Mucosa of rectum (tissue), 2 donors: ENCODE results near the gene PRIMPOL.

Experiments
- H3K27ac ChIP-seq, 2 donors: one replicate each; pipeline ENCODE4 v1.7.0; 2013; ENCODE audit warnings: inconsistent platforms in 2 of 2, low read depth in 2 of 2, low read length in 2 of 2
- H3K27me3 ChIP-seq, 2 donors: one replicate each; pipeline ENCODE4 v1.7.0; 2013; ENCODE audit warnings: low read length in 2 of 2; ENCODE audit not compliant: control insufficient read depth in 2 of 2, insufficient read depth in 2 of 2
- H3K36me3 ChIP-seq, 2 donors: one replicate each; pipeline ENCODE4 v1.7.0; 2013; ENCODE audit warnings: low read length in 2 of 2; ENCODE audit not compliant: control insufficient read depth in 2 of 2, insufficient read depth in 2 of 2
- H3K4me1 ChIP-seq, 2 donors: one replicate each; pipeline ENCODE4 v1.7.0; 2013; ENCODE audit warnings: low read length in 2 of 2, mild to moderate bottlenecking in 1 of 2; ENCODE audit not compliant: control insufficient read depth in 2 of 2, insufficient read depth in 2 of 2
- H3K4me3 ChIP-seq, 2 donors: one replicate each; pipeline ENCODE4 v1.7.0; 2013; ENCODE audit warnings: low read length in 2 of 2
- H3K9ac ChIP-seq, 2 donors: one replicate each; pipeline ENCODE4 v1.7.0; 2013; ENCODE audit warnings: low read length in 2 of 2, low read depth in 1 of 2, mild to moderate bottlenecking in 1 of 2
- H3K9me3 ChIP-seq, 2 donors: one replicate each; pipeline ENCODE4 v1.7.0; 2013; ENCODE audit warnings: low read length in 2 of 2; ENCODE audit not compliant: control insufficient read depth in 2 of 2
- donor health status: healthy.
- donor health status: Normal muscosa, but diverticular disease.

PRIMPOL gene

DNA sequence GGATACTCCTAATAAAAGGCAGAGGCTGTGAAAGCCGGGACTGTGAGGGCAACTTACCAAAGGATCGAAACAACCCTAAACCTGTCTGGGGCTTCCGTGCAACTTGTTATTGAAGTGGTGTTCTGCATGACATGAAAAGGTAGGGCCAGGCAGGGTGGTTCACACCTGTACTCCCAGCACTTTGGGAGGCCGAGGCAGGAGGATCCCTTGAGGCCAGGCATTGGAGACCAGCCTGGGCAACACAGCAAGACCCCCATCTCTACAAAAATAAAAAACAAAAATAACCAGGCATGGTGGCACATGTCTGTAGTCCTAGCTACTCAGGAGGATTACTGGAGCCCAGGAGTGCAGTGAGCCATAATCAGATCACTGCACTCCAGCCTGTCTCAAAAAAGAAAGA is 12.6 kb upstream of the PRIMPOL start:
- no peaks in the 10 kb centered on the region for H3K27me3 ChIP-seq
- H3K4me1 ChIP-seq, result no peaks in the 10 kb centered on the region
- H3K9me3 ChIP-seq, result no peaks in the 10 kb centered on the region
- H3K27ac ChIP-seq, result no peak overlapping the region
- H3K36me3 ChIP-seq, result peaks cover 30 to 48% of the 10 kb centered on the region in 2 donors
- no peak overlapping the region for H3K4me3 ChIP-seq
- H3K9ac ChIP-seq, result no peak overlapping the region

DNA sequence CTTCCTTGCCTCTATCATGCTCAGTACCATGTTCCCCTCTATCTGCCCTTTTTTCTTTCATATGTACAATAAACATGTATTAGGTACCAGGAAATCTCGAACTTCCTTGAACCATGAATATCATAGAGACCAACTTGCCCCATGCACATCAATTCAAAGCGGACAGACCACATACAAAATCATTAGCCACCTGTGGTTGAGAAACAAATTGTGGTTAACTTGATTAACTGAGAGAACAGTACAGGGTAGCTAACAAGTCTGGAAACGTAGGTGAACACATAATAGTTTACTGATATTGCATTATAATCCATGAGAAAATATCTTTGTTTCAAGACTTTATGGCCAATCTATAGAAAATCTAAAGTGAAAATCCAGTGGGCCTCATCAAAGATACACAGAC is 8.5 kb upstream of the PRIMPOL start:
- Histone ChIP-seq H3K27ac (no peak overlapping the region), H3K9me3 (no peaks in the 10 kb centered on the region), H3K4me3 (no peak overlapping the region), H3K4me1 (peaks cover 7 to 12% of the 10 kb centered on the region in 2 donors), H3K9ac (no peak overlapping the region), H3K27me3 (no peaks in the 10 kb centered on the region), H3K36me3 (peaks cover 26 to 28% of the 10 kb centered on the region in 2 donors)

DNA sequence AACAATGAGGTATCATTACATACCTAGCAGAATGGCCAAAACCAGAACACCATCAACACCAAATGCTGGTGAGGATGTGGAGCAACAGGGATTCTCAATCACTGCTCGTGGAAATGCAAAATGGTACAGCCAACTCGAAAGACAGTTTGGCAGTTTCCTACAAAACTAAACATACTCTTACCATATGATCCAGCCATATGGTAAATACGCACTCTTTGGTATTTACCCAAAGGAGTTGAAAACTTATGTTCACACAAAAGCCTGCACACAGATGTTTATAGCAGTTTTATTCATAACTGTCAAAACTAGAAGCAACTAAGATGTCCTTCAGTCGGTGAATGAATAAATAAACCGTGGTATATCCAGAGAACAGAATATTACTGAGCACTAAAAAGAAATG is 8.1 kb upstream of the PRIMPOL start:
- H3K27me3 ChIP-seq, result no peaks in the 10 kb centered on the region
- peaks cover 11 to 12% of the 10 kb centered on the region in 2 donors for H3K4me1 ChIP-seq
- H3K36me3 ChIP-seq, result peaks cover 21 to 25% of the 10 kb centered on the region in 2 donors
- no peak overlapping the region for H3K27ac ChIP-seq
- H3K9ac ChIP-seq, result no peak overlapping the region
- no peak overlapping the region for H3K4me3 ChIP-seq
- no peaks in the 10 kb centered on the region for H3K9me3 ChIP-seq

DNA sequence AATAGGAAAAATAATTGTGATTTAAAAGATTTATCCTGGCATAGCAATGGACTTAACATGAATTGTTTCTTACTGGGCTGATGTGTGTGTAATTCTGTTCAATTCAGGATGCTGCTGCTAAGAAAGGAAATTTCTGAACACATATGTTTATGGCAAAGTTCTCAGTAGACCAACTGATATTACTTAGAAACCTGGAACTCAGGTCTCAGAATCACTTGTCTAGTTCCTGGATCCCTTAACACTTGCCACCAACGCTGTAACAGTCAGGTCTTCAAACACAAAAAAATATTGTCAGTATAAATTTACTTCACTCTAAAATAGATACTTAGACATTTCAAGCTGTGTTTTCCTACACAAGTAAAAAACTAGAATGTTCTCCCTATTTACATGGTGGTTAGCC is 5.8 kb upstream of the PRIMPOL start:
- H3K4me1 ChIP-seq, result peaks cover 22 to 32% of the 10 kb centered on the region in 2 donors

DNA sequence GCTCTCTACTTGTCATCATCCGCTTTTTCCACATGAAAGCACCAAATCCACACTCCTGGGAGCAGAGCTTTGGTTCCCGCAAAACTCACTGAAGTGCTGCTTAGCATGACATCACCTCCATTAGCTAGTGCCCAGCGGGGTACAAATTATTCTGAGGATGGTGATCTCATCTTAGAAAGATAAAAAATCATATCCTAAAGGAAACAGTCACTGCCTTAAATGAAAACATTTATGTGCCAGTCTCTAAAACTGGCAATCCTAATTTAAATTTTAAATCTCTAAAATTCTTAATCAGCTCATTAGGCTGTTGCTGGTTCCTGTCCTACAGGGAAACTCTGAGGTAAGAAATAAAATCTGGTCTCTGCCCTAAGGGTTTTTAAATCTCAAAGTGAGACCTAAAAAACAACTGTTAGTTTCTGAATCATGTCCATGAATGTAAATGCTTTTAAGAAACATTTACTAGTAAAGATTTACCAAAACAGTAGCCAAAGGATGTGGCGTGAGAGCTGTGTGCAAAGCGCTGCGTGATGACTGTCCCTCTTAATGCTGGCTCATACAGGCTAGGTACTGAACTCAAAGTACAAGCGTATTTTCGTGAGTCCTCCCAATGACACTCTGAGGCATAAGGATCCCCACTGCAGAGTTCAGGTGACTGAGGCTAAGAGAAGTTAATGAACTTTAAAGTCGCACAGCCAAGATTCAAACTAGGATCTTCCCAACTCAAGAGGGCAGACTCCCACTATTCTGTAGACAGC is 4.8 kb upstream of the PRIMPOL start:
- Histone ChIP-seq H3K9ac (no peak overlapping the region), H3K36me3 (peaks cover 4 to 9% of the 10 kb centered on the region in 2 donors), H3K9me3 (no peaks in the 10 kb centered on the region), H3K4me1 (peaks cover 22 to 32% of the 10 kb centered on the region in 2 donors), H3K4me3 (no peak overlapping the region), H3K27ac (no peak overlapping the region), H3K27me3 (no peaks in the 10 kb centered on the region)

More for the DNA sequence above, 5.8 kb upstream of the PRIMPOL start:
- H3K36me3 ChIP-seq, result peaks cover 4 to 9% of the 10 kb centered on the region in 2 donors
- H3K27me3 ChIP-seq, result no peaks in the 10 kb centered on the region
- H3K9me3 ChIP-seq, result no peaks in the 10 kb centered on the region
- H3K4me3 ChIP-seq, result no peak overlapping the region
- no peak overlapping the region for H3K27ac ChIP-seq
- no peak overlapping the region for H3K9ac ChIP-seq

DNA sequence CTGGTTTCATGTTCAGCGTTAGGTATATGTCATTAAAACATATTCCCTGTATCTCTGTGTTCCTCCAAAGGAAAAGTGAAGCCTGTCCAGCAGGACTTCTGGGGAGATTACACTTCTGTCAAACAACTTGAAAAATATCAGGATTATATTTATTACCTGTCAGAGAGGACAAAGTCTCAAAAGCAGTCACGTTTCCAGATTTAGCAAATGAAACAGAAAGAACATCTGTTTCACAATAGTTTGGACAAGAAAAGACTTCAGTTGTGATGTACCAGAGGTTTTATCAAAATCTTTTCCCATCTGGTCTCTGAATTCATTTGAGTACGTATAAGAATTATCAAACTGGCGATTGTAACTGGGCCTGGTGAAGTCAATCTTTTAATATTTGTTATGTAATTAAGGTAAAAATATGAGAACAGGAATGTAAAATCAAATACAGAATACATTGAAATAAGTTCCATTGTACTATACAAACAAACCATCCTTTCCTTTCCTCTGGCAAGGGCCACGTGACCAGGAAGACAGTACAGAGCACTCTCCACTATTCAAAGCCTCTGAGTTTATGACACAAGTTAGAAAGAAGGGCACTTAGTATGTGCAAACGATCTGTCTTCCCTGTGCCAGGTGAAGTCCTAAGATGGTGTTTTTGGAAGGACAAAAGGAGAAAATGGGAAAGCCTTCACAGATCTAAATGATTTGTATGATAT is 3.5 kb upstream of the PRIMPOL start:
- H3K27ac ChIP-seq, result peak overlapping the region; percentile 16 to 34
- H3K27me3 ChIP-seq, result no peaks in the 10 kb centered on the region
- H3K36me3 ChIP-seq, result peaks cover 0 to 5% of the 10 kb centered on the region in 2 donors
- no peaks in the 10 kb centered on the region for H3K9me3 ChIP-seq
- peak overlapping the region in 1 of 2 donors; percentile 11 for H3K9ac ChIP-seq
- peaks cover 31 to 38% of the 10 kb centered on the region in 2 donors for H3K4me1 ChIP-seq
- peak overlapping the region in 1 of 2 donors; percentile 95 for H3K4me3 ChIP-seq

DNA sequence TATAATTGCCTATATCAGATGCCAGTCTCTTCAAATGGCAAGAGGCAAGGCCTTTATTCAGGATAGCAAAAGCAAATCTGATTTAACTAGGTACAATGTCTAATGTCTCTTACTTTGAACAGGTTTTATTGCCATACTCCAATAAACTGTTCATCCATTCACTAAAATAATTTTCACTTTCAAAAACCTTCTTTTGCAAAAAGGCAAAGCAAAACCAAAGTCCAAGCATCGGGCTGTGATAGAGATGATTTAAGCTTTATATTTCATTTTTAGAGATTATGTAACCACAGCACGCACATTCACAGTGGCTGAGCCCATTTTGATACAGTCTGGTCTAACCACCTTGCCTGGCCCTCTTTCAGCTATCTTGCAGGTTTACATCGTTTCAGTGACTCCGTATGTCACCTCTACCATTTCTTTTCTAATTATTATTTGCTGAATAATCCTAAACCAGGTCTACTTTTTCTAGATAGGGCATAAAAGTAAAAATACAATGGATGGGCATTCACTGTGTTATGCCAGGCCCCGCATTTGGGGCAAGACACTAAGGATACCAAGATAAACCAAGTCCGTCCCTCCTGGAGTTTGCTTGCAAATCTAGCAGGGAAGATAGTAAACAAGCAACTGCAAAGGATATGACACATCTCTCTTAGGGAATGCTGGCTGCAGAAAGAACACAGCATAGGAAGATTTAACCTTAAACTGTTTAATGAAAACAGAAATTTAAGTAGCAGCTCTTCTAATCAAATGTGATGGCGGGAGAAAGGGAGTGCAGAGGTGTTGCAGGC is 2.1 kb upstream of the PRIMPOL start:
- H3K4me3 ChIP-seq, result peak overlapping the region; percentile 70 to 95
- peaks cover 0 to 5% of the 10 kb centered on the region in 2 donors for H3K36me3 ChIP-seq
- H3K27me3 ChIP-seq, result no peaks in the 10 kb centered on the region
- peak overlapping the region; percentile 96 to 97 for H3K27ac ChIP-seq
- peaks cover 31 to 38% of the 10 kb centered on the region in 2 donors for H3K4me1 ChIP-seq
- H3K9me3 ChIP-seq, result no peaks in the 10 kb centered on the region
- H3K9ac ChIP-seq, result peak overlapping the region; percentile 86 to 97

DNA sequence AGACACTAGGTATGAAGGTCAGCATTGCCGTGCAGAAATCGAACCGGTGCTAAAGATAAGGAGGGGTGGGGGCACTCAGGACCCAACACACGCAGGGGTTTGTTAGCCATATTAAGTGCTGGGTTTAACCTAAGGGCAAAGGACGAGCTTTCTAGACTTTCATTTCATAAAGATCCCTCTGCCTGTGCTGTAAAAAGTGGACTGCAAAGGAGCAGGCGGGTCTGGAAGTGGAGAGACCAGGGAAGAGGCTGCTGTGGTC is 1.6 kb upstream of the PRIMPOL start:
- Histone ChIP-seq H3K4me3 (peak overlapping the region; percentile 70 to 95), H3K4me1 (peaks cover 31 to 38% of the 10 kb centered on the region in 2 donors), H3K36me3 (peaks cover 0 to 5% of the 10 kb centered on the region in 2 donors), H3K9me3 (no peaks in the 10 kb centered on the region), H3K9ac (peak overlapping the region; percentile 86 to 97), H3K27ac (peak overlapping the region; percentile 96 to 97), H3K27me3 (no peaks in the 10 kb centered on the region)

DNA sequence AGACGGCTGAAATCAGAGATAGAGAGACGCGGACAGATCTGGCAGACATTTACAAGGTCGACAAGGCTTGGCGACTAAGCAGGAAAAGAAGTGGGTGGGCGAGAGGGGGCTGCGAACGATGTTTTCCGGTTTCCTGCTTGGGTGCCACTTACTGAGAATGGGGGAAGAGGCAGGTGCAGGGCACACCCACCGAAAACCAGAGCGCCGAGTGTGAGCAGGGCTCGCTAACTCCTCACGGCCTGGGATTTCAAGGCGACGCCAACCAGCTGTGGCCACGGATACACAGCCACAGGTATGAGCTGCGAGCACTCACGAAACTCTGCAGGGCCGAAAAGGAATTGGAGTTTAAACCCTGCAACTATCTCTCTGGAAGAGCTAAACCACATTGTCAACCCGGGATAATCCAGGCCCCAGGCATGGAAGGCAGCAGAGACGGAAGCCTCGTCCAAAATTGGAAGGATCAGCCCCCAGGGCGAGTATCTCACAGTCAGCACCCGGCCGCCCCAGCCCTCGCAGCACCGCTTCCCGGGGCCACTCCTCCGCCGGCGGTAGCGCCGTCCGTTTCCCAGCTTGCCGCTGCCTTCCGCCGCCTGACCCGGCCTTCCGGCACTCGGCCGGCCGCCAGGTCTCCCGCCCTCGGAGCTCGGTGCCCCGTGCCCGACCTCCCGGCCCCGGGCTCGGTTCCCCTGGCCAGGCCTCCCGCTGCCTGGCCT is 1.1 kb upstream of the PRIMPOL start:
- Histone ChIP-seq H3K4me3 (peak overlapping the region; percentile 70 to 95), H3K36me3 (peaks cover 0 to 7% of the 10 kb centered on the region in 2 donors), H3K9ac (peak overlapping the region; percentile 86 to 97), H3K27ac (peak overlapping the region; percentile 96 to 97), H3K4me1 (peaks cover 31 to 38% of the 10 kb centered on the region in 2 donors), H3K27me3 (no peaks in the 10 kb centered on the region), H3K9me3 (no peaks in the 10 kb centered on the region)
